ENCODE data around the gene THAP10. TPM values are rescaled to one million over a fixed set of nuclear protein-coding genes. Genes with fewer than 3 reads are reported as not detected.

The THAP10 gene
- total RNA-seq, 2 donors from 2014 or later, result 0.62 to 0.74 TPM

GRCh38 chr15:70856884-70857561, 35.2 kb downstream of the THAP10 start:
- no peak overlapping the region for H3K4me3 Mint-ChIP-seq
- peaks cover 0 to 1% of the 10 kb centered on the region in 2 donors for H3K36me3 Mint-ChIP-seq (ENCODE audit: insufficient read depth in 2 of 2)
- no peaks in the 10 kb centered on the region for H3K9me3 Mint-ChIP-seq
- DNase-seq (no peak), ATAC-seq (replicated peaks in 1 of 2) (no peak)
- peaks cover 43% of the 10 kb centered on the region for H3K27me3 Mint-ChIP-seq (ENCODE audit: low read depth)
- H3K4me1 Mint-ChIP-seq (ENCODE audit: low read depth), result peaks cover 5% of the 10 kb centered on the region
- no peak overlapping the region for H3K27ac Mint-ChIP-seq

DNA sequence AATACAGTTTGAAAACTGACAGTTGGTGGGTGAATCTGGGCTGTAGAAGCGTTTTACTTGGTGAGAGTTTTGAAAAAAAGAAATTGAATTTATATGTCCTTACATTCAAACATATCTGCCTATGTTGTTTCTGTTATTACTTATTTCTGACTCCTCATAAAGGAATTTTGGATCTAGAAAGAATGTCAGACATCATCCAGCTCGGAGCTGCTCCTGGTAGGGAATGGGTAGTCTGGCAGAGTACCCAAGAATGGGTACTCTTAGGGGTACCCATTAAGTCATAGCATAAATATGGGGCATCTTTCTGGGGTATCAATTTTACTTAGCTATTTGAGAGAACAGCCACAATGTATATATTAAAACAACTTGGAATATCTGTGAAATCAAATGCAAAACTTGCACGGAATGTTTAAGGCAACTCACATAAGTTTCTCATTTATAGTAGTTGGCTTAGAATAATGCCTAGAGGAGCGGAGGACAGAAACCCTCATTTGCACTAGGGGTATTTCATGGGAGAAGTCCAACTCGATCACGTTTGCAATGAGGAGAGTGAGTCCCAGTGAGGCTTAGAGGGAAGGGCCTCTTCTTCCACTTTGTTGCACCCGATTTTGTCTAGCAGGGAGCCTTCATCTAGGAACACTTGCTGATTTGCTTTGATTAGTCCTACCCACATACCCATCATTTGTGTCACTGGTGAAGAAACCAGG, 35.9 kb downstream of the THAP10 start:
- Mint-ChIP-seq H3K9me3 (no peaks in the 10 kb centered on the region), H3K27ac (no peak overlapping the region), H3K36me3 (ENCODE audit: insufficient read depth in 2 of 2) (peaks cover 0 to 1% of the 10 kb centered on the region in 2 donors), H3K4me1 (ENCODE audit: low read depth) (peaks cover 5% of the 10 kb centered on the region), H3K27me3 (ENCODE audit: low read depth) (peaks cover 50% of the 10 kb centered on the region), H3K4me3 (no peak overlapping the region)
- ATAC-seq (replicated peaks in 1 of 2), result no peak
- no peak for DNase-seq

- no peak for ATAC-seq (replicated peaks in 1 of 2)
- Mint-ChIP-seq H3K9me3 (no peaks in the 10 kb centered on the region), H3K36me3 (ENCODE audit: insufficient read depth in 2 of 2) (peaks cover 0 to 1% of the 10 kb centered on the region in 2 donors), H3K4me1 (ENCODE audit: low read depth) (peaks cover 5% of the 10 kb centered on the region), H3K4me3 (no peak overlapping the region), H3K27ac (no peak overlapping the region), H3K27me3 (ENCODE audit: low read depth) (peaks cover 55% of the 10 kb centered on the region)
- DNase-seq, result no peak
Observed at GRCh38 chr15:70855764-70856163, 36.5 kb downstream of the THAP10 start.

DNA sequence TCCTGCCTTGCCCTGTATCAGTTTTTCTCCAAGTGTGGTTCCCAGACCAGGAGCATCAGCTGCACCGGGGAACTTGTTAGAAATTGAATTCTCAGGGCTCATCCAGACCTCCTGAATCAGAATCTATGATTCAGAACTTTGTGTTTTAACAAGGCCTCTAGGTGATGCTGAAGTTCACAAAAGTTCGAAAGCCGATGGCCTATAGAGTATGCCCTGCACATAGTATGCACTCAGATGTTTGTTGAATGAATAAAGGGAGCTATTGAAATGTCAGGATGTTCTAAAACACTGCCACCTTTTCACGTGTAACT, 37.6 kb downstream of the THAP10 start:
- DNase-seq (no peak), ATAC-seq (replicated peaks in 1 of 2) (no peak)
- peaks cover 0 to 1% of the 10 kb centered on the region in 2 donors for H3K36me3 Mint-ChIP-seq (ENCODE audit: insufficient read depth in 2 of 2)
- no peaks in the 10 kb centered on the region for H3K9me3 Mint-ChIP-seq
- H3K4me3 Mint-ChIP-seq, result peak overlapping the region; percentile 87 to 91
- H3K27ac Mint-ChIP-seq, result no peak overlapping the region
- H3K4me1 Mint-ChIP-seq (ENCODE audit: low read depth), result peaks cover 5% of the 10 kb centered on the region
- peaks cover 67% of the 10 kb centered on the region for H3K27me3 Mint-ChIP-seq (ENCODE audit: low read depth)

DNA sequence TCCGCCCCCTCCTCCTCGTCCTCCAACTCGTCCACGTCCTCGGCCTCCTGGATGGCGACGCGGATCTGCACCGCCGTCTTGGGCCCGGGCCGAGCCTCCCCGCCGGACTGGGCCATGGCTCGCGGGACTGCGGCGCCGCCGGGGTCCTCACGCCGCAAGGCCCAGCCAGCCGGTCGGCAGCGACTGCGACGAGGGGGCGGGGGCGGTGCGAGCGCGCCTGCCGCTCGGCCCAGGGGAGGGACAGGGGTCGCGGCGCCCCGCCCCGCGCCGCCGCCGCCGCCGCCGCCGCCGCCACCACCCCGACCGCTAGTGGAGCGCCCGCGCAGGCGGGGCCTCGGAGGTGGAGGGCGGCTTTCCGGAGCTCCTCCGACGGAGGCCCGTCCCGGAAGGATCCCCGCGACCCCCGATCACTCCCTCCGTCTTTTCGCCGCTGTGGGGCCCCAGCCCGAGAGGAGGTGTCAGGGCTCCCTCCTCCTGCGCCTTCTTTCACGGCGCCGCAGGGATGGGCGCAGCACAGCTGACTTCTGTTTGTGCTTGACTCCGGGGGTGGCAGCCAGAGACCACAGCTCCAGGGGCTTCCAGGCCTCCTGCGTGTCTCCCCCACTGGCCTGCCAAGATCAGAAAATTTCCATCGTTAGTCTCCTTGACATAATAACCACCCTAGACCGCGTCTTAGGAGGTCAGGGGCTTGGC, 38.1 kb downstream of the THAP10 start, which contains the start of gene LARP6:
Gene LARP6 (minus strand): TSS at position 185 of the 693 bp plus-strand sequence. CDS start 69 bp downstream, at position 116.
- H3K9me3 Mint-ChIP-seq, result no peaks in the 10 kb centered on the region
- DNase-seq (peak; percentile 32 to 34), ATAC-seq (replicated peaks in 1 of 2) (peak; percentile 74)
- H3K36me3 Mint-ChIP-seq (ENCODE audit: insufficient read depth in 2 of 2), result peaks cover 0 to 1% of the 10 kb centered on the region in 2 donors
- peak within 1 kb of the TSS; percentile 87 to 91 for H3K4me3 Mint-ChIP-seq
- peaks cover 5% of the 10 kb centered on the region for H3K4me1 Mint-ChIP-seq (ENCODE audit: low read depth)
- H3K27me3 Mint-ChIP-seq (ENCODE audit: low read depth), result peaks cover 71% of the 10 kb centered on the region
- no peak within 1 kb of the TSS for H3K27ac Mint-ChIP-seq

- DNase-seq, result peak; percentile 40 to 42
- Mint-ChIP-seq H3K4me3 (peak overlapping the region; percentile 61 to 66), H3K9me3 (no peaks in the 10 kb centered on the region), H3K27me3 (ENCODE audit: low read depth) (peaks cover 71% of the 10 kb centered on the region), H3K4me1 (ENCODE audit: low read depth) (peaks cover 5% of the 10 kb centered on the region), H3K27ac (no peak overlapping the region), H3K36me3 (ENCODE audit: insufficient read depth in 2 of 2) (peaks cover 0 to 1% of the 10 kb centered on the region in 2 donors)
- ATAC-seq (replicated peaks in 1 of 2), result peak; percentile 75 to 77
Observed at GRCh38 chr15:70853318-70853972, 38.8 kb downstream of the THAP10 start.

DNA sequence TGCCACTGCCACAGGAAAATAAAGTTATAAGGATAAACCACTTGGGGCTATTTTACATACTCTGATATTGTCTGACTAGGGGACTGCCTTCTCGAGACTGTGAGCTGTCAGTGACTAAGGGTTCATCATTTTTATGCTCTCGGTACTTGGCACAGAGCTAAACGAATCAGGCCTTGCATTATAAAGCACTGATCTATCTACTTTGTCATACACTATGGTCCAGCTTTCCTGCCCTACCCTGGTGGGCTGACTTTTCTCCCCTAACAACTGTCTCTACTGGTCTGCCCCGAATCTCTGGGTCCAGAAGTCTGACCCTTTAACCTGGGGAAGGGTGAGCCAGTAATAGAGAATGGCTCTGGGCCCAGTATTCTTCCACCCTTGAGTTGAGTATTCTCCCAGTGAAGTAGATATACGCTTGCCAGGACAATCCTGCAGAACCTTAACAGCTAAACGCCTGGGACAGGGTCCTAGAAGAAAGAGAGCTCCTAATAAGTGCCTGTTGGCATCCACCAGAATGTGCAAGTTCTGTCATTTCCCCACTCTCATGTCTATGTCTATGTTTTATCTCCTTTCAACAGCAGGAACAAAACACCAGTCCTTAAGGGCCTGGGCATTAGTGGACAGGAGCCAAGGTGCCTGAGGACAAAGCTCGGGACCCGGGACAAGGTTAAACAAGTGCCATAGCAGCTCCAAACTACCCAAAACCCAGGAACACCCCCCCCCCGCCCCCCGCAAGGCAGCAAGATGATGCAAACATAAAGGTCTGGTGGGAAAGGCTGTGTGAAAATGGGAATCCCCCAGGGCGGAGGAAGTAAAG, 39.5 kb downstream of the THAP10 start:
- H3K27ac Mint-ChIP-seq, result no peak overlapping the region
- no peaks in the 10 kb centered on the region for H3K9me3 Mint-ChIP-seq
- H3K4me3 Mint-ChIP-seq, result peak overlapping the region; percentile 61 to 66
- H3K4me1 Mint-ChIP-seq (ENCODE audit: low read depth), result peaks cover 5% of the 10 kb centered on the region
- H3K36me3 Mint-ChIP-seq (ENCODE audit: insufficient read depth in 2 of 2), result peaks cover 0 to 1% of the 10 kb centered on the region in 2 donors
- ATAC-seq (replicated peaks in 1 of 2) (no peak), DNase-seq (no peak)
- peaks cover 74% of the 10 kb centered on the region for H3K27me3 Mint-ChIP-seq (ENCODE audit: low read depth)

DNA sequence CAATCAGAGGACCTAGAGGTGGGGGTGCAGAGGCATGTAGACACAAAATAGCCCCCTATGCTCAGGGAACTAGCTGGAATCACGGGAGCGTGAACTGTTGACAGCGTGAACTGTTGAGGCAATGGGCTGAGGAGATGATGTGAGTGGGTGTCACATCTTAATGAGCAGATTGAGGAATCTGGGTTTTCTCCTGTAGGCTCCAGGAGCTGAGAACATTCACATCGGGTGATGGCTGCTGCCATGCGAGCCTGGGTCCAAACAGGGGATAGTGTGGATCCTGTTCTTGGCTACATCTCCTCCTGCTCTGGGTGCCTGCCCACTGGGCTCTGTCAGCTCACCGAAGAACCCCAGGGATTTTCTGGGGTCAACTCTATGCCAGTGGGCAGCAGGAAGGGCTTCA, 40.3 kb downstream of the THAP10 start:
- H3K27ac Mint-ChIP-seq, result no peak overlapping the region
- peaks cover 5% of the 10 kb centered on the region for H3K4me1 Mint-ChIP-seq (ENCODE audit: low read depth)
- H3K27me3 Mint-ChIP-seq (ENCODE audit: low read depth), result peaks cover 73% of the 10 kb centered on the region
- ATAC-seq (replicated peaks in 1 of 2) (no peak), DNase-seq (no peak)
- H3K4me3 Mint-ChIP-seq, result no peak overlapping the region
- H3K36me3 Mint-ChIP-seq (ENCODE audit: insufficient read depth in 2 of 2), result peaks cover 0 to 1% of the 10 kb centered on the region in 2 donors
- no peaks in the 10 kb centered on the region for H3K9me3 Mint-ChIP-seq

DNA sequence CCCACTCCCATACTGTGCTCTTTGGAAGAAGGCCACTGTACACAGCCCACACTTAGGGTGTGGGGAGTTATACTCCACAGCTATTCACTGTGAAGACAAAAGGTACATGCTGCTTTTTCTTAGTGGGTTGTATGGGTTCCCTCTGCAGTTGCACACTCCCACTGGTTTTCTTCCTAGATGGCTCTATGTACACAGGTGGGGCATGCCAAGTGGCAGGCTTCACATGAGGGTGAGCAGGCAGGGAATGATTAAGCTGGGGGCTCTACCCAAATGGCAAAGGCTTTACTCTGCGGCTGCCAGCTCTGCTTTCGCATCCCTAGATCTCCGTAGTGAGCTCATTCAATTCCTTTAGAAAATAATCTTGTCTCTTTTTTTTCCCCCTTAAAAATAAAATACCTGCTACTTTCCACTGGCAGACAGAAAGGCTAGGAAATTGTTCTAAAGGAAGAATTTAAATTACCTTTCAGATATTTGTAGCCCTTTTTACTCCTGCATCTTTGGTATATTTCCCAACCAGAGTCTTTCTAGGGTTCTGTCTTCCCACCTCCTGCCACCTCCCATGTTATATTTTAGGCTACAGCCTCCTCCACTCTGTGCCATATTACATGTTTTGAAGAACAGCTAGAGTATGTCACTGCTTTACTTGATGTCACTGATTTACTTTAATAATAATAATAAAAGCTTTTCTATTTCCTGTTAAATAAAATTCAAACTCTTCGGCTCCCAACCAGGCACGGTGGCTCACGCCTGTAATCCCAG, 46.5 kb downstream of the THAP10 start:
- H3K4me1 Mint-ChIP-seq (ENCODE audit: low read depth), result no peaks in the 10 kb centered on the region

GRCh38 chr15:70837476-70837875, 54.8 kb downstream of the THAP10 start:
- H3K4me3 Mint-ChIP-seq, result no peak overlapping the region
- no peak overlapping the region for H3K27ac Mint-ChIP-seq
- no peaks in the 10 kb centered on the region for H3K36me3 Mint-ChIP-seq (ENCODE audit: insufficient read depth in 2 of 2)
- ATAC-seq (replicated peaks in 1 of 2), result no peak
- H3K27me3 Mint-ChIP-seq (ENCODE audit: low read depth), result peaks cover 6% of the 10 kb centered on the region
- no peaks in the 10 kb centered on the region for H3K4me1 Mint-ChIP-seq (ENCODE audit: low read depth)
- no peak for DNase-seq
- no peaks in the 10 kb centered on the region for H3K9me3 Mint-ChIP-seq

More for the DNA sequence above, 46.5 kb downstream of the THAP10 start:
- Mint-ChIP-seq H3K27me3 (ENCODE audit: low read depth) (peaks cover 31% of the 10 kb centered on the region), H3K36me3 (ENCODE audit: insufficient read depth in 2 of 2) (no peaks in the 10 kb centered on the region), H3K4me3 (no peak overlapping the region), H3K9me3 (no peaks in the 10 kb centered on the region), H3K27ac (no peak overlapping the region)
- DNase-seq (no peak), ATAC-seq (replicated peaks in 1 of 2) (no peak)

- Mint-ChIP-seq H3K9me3 (no peaks in the 10 kb centered on the region), H3K36me3 (ENCODE audit: insufficient read depth in 2 of 2) (no peaks in the 10 kb centered on the region), H3K4me1 (ENCODE audit: low read depth) (no peaks in the 10 kb centered on the region), H3K27ac (no peak overlapping the region), H3K4me3 (no peak overlapping the region), H3K27me3 (ENCODE audit: low read depth) (no peaks in the 10 kb centered on the region)
- no peak for ATAC-seq (replicated peaks in 1 of 2)
- DNase-seq, result no peak
Observed at GRCh38 chr15:70835841-70836240, 56.4 kb downstream of the THAP10 start.

DNA sequence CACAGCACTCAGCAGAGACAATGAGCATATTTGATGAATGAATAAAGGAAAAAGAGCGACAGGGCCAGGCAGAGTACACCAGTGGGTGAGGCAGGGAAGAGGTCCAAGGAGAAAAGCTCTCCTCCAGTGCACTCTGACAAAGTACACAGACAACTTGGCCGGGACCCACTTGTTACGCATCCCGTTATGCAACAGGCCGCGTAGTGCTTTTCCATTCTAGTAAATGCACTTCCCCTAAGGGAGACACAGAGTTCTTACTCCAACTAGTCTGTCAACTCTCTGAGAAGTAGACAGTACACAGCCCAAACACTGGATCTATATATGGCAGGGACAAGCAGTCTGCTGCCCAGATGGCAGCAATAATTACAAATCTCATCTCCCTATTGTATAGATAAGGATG, 56.8 kb downstream of the THAP10 start:
- Mint-ChIP-seq H3K4me3 (no peak overlapping the region), H3K9me3 (no peaks in the 10 kb centered on the region), H3K36me3 (ENCODE audit: insufficient read depth in 2 of 2) (no peaks in the 10 kb centered on the region), H3K27ac (no peak overlapping the region), H3K27me3 (ENCODE audit: low read depth) (no peaks in the 10 kb centered on the region), H3K4me1 (ENCODE audit: low read depth) (no peaks in the 10 kb centered on the region)
- no peak for ATAC-seq (replicated peaks in 1 of 2)
- no peak for DNase-seq

Data from activated T-cell treated with anti-CD3 and anti-CD28 coated beads, Interleukin-2, amount 50 U/mL, for 72 hours (primary cell).